Hematopoietic multipotent progenitor cell treated with erythropoietin and hydrocortisone succinate and interleukin-3 and kit ligand, for 4 days (in vitro differentiated cells): ENCODE data around the gene KCNC2.

Source experiments
- DNase-seq: peaks from one replicate; pipeline ENCODE4 v3.0.0-alpha.2; 2015

KCNC2 gene

GRCh38 chr12:75157385-75157784 lies 52.3 kb downstream of the KCNC2 start:
- no peak for DNase-seq

GRCh38 chr12:75155962-75156361 lies 53.7 kb downstream of the KCNC2 start:
- DNase-seq: no peak

GRCh38 chr12:75154388-75154787 lies 55.3 kb downstream of the KCNC2 start:
- no peak for DNase-seq

- no peak for DNase-seq
Measured at GRCh38 chr12:75139196-75139595, 70.4 kb downstream of the KCNC2 start.

GRCh38 chr12:75137896-75138295 lies 71.7 kb downstream of the KCNC2 start:
- DNase-seq: no peak

- no peak for DNase-seq
Measured at GRCh38 chr12:75135026-75135425, 74.6 kb downstream of the KCNC2 start.

GRCh38 chr12:75130811-75131210 lies 78.8 kb downstream of the KCNC2 start:
- DNase-seq: no peak

- DNase-seq: no peak
Measured at GRCh38 chr12:75129275-75129674, 80.4 kb downstream of the KCNC2 start.

- no peak for DNase-seq
Measured at GRCh38 chr12:75121036-75121705, 88.5 kb downstream of the KCNC2 start.

- no peak for DNase-seq
Measured at GRCh38 chr12:75120311-75120711, 89.3 kb downstream of the KCNC2 start.

GRCh38 chr12:75116646-75117198 lies 92.9 kb downstream of the KCNC2 start:
- no peak for DNase-seq

GRCh38 chr12:75115748-75116147 lies 93.9 kb downstream of the KCNC2 start:
- DNase-seq: no peak

GRCh38 chr12:75103822-75104221 lies 105.8 kb downstream of the KCNC2 start:
- no peak for DNase-seq

GRCh38 chr12:75101781-75102180 lies 107.9 kb downstream of the KCNC2 start:
- DNase-seq: no peak

GRCh38 chr12:75099210-75099609 lies 110.4 kb downstream of the KCNC2 start:
- no peak for DNase-seq

- DNase-seq: no peak
Measured at GRCh38 chr12:75097003-75097402, 112.6 kb downstream of the KCNC2 start.

GRCh38 chr12:75087654-75088053 lies 122.0 kb downstream of the KCNC2 start:
- DNase-seq: no peak

GRCh38 chr12:75086091-75087038 lies 123.3 kb downstream of the KCNC2 start:
- DNase-seq: no peak

GRCh38 chr12:75081305-75081704 lies 128.3 kb downstream of the KCNC2 start:
- no peak for DNase-seq

GRCh38 chr12:75080582-75080981 lies 129.1 kb downstream of the KCNC2 start:
- no peak for DNase-seq

GRCh38 chr12:75065482-75065881 lies 144.2 kb downstream of the KCNC2 start:
- DNase-seq: no peak

GRCh38 chr12:75062691-75063090 lies 146.9 kb downstream of the KCNC2 start:
- no peak for DNase-seq

GRCh38 chr12:75058228-75058627 lies 151.4 kb downstream of the KCNC2 start:
- no peak for DNase-seq

- no peak for DNase-seq
Measured at GRCh38 chr12:75048767-75049166, 160.9 kb downstream of the KCNC2 start.
